ENCODE measurements around the gene GALNT2.
A peak's percentile ranks its signal among the peaks of the same experiment; 100 is the strongest.

GALNT2 gene

GRCh38 chr1:230166366-230167132 is 99.5 kb downstream of the GALNT2 start:
- no peak overlapping the region for H3K4me3 ChIP-seq (ENCODE audit: low read depth, low read length)
- TF ChIP-seq CTCF (IDR thresholded peaks at IDR 0.05; ENCODE audit: borderline replicate concordance, insufficient read depth, low read depth, low read length), result no peak

GRCh38 chr1:230167419-230167852 is 100.4 kb downstream of the GALNT2 start:
- no peak overlapping the region for H3K4me3 ChIP-seq (ENCODE audit: low read depth, low read length)
- TF ChIP-seq CTCF (IDR thresholded peaks at IDR 0.05; ENCODE audit: borderline replicate concordance, insufficient read depth, low read depth, low read length), result peak; percentile 84

GRCh38 chr1:230169454-230170152 is 102.6 kb downstream of the GALNT2 start:
- no peak for TF ChIP-seq CTCF (IDR thresholded peaks at IDR 0.05; ENCODE audit: borderline replicate concordance, insufficient read depth, low read depth, low read length)
- H3K4me3 ChIP-seq (ENCODE audit: low read depth, low read length), result no peak overlapping the region

- H3K4me3 ChIP-seq (ENCODE audit: low read depth, low read length), result no peak overlapping the region
These were observed 103.1 kb downstream of the GALNT2 start for GRCh38 chr1:230170153-230170547.

GRCh38 chr1:230170622-230171021 is 103.6 kb downstream of the GALNT2 start:
- no peak overlapping the region for H3K4me3 ChIP-seq (ENCODE audit: low read depth, low read length)
- TF ChIP-seq CTCF (IDR thresholded peaks at IDR 0.05; ENCODE audit: borderline replicate concordance, insufficient read depth, low read depth, low read length), result no peak

More at GRCh38 chr1:230170153-230170547, 103.1 kb downstream of the GALNT2 start:
- TF ChIP-seq CTCF (IDR thresholded peaks at IDR 0.05; ENCODE audit: borderline replicate concordance, insufficient read depth, low read depth, low read length), result no peak

- no peak for TF ChIP-seq CTCF (IDR thresholded peaks at IDR 0.05; ENCODE audit: borderline replicate concordance, insufficient read depth, low read depth, low read length)
- no peak overlapping the region for H3K4me3 ChIP-seq (ENCODE audit: low read depth, low read length)
These were observed 104.4 kb downstream of the GALNT2 start for GRCh38 chr1:230171356-230172015.

All from GM12875 (cell line).